K562 (cell line): ENCODE measurements around the gene NDUFB10. TPM values are rescaled to one million over a fixed set of nuclear protein-coding genes. Genes with fewer than 3 reads are reported as not detected.

Experiments used
- BRF2 ChIP-seq: IDR thresholded peaks from 3 replicates; pipeline ENCODE4 v1.6.1; 2011; ENCODE audit warnings: borderline replicate concordance, mild to moderate bottlenecking; ENCODE audit not compliant: insufficient read length, insufficient read depth
- CBFA2T3 ChIP-seq: fragments of 450-650 bp; IDR thresholded peaks from 2 replicates; pipeline ENCODE4 v1.6.1; 2017
- EGR1 ChIP-seq: fragments of 450-650 bp; conservative IDR thresholded peaks from 2 replicates; pipeline ENCODE4 v1.6.1; 2017; ENCODE audit warnings: mild to moderate bottlenecking
- GTF2F1 ChIP-seq: IDR thresholded peaks from 2 replicates; pipeline ENCODE4 v1.6.1; 2011; ENCODE audit warnings: low read depth, low read length, improper control_type of control experiment
- HMGN3 ChIP-seq: IDR thresholded peaks from 2 replicates; pipeline ENCODE4 v1.6.1; 2011; ENCODE audit warnings: borderline replicate concordance, low read depth, mild to moderate bottlenecking, mixed read lengths, low read length; ENCODE audit not compliant: insufficient read length; ENCODE audit errors: extremely low read depth
- HNRNPUL1 ChIP-seq: fragments of 200-400 bp; formaldehyde crosslinking; IDR thresholded peaks from 2 replicates; pipeline ENCODE4 v1.6.1; 2017; ENCODE audit warnings: low read length
- KAT2B ChIP-seq: IDR thresholded peaks from one replicate; pipeline ENCODE4 v1.6.1; 2012; ENCODE audit warnings: low read depth, mild to moderate bottlenecking, control low read depth, inconsistent platforms, low read length, moderate library complexity
- KLF16 ChIP-seq: IDR thresholded peaks from 2 replicates; pipeline ENCODE4 v1.6.1; 2016; ENCODE audit warnings: antibody characterized with exemption
- MXI1 ChIP-seq: IDR thresholded peaks from 2 replicates; pipeline ENCODE4 v1.6.1; 2011; ENCODE audit warnings: low read depth, mild to moderate bottlenecking, improper control_type of control experiment, low read length
- NEUROD1 ChIP-seq: fragments of 150-350 bp; IDR thresholded peaks from 2 replicates; pipeline ENCODE4 v1.6.1; 2014; ENCODE audit warnings: borderline replicate concordance, low read length, low read depth; ENCODE audit not compliant: partially characterized antibody
- SMAD4 ChIP-seq: fragments of 250-450 bp; sonication (Bioruptor Pico); conservative IDR thresholded peaks from 2 replicates; pipeline ENCODE4 v1.8.0; 2021; ENCODE audit warnings: inconsistent platforms, mild to moderate bottlenecking, moderate library complexity
- TAL1 ChIP-seq: fragments of 450-650 bp; IDR thresholded peaks from 2 replicates; pipeline ENCODE4 v1.6.1; 2016; ENCODE audit warnings: mild to moderate bottlenecking
- TBP ChIP-seq: optimal IDR thresholded peaks from 2 replicates; pipeline ENCODE3; 2011; ENCODE audit warnings: low read depth, low read length, improper control_type of control experiment
- TCF7 ChIP-seq: sonication (generic); IDR thresholded peaks from 2 replicates; pipeline ENCODE4 v1.6.1; 2016; ENCODE audit warnings: antibody characterized with exemption, borderline replicate concordance
- TEAD1 ChIP-seq, 2 experiments: fragments of 450-650 bp in 1 of 2; sonication (generic) in 1 of 2; formaldehyde crosslinking; IDR thresholded peaks; 2 replicates each; pipeline versions ENCODE4 v1.4.0 to v1.8.0; 2020 to 2022; ENCODE audit warnings: mild to moderate bottlenecking in 2 of 2, missing genetic modification reagents in 1 of 2
- VEZF1 ChIP-seq: fragments of 200-800 bp; sonication (Bioruptor generic); IDR thresholded peaks from 2 replicates; pipeline ENCODE4 v1.6.1; 2017; ENCODE audit warnings: missing genetic modification characterization, missing compliant biosample characterization
- ZFP91 ChIP-seq: sonication (generic); formaldehyde crosslinking; IDR thresholded peaks from 2 replicates; pipeline ENCODE4 v1.8.0; 2022; ENCODE audit warnings: mild to moderate bottlenecking, missing genetic modification reagents
- ZNF384 ChIP-seq: IDR thresholded peaks from 2 replicates; pipeline ENCODE4 v1.6.1; 2012; ENCODE audit warnings: low read depth, low read length, improper control_type of control experiment
- ZNF518B ChIP-seq: fragments of 250-450 bp; sonication (Bioruptor Pico); IDR thresholded peaks from 2 replicates; pipeline ENCODE4 v1.5.0; 2021; ENCODE audit warnings: mild to moderate bottlenecking, moderate library complexity
- polyA plus RNA-seq, 8 experiments: library from polyadenylated mRNA; depleted of rRNA in 4 of 8; stranded (reverse) in 5 of 8; unstranded in 3 of 8; fragments of >200 nt; fragmentation: Nextera tagmentation in 2 of 8; fragmentation: Illumina TruSeq in 1 of 8; extraction: Ambion mirVana in 2 of 8; extraction: Trizol in 1 of 8; gene quantifications; 2 replicates each; pipeline versions ENCODE4 v1.2.1 to v1.2.3, GENCODE V29; 2011 to 2014; ENCODE audit warnings: inconsistent platforms in 1 of 8, missing spikeins in 1 of 8
- total RNA-seq, 7 experiments: library from RNA; depleted of rRNA in 6 of 7; stranded (reverse); fragments of >200 nt in 6 of 7; fragmentation: Illumina TruSeq in 2 of 7; extraction: Trizol in 2 of 7; gene quantifications; 2 replicates each; pipeline versions ENCODE4 v1.2.1 to v1.2.3, GENCODE V29; 2011 to 2021; ENCODE audit warnings: low replicate concordance in 1 of 7

Gene NDUFB10
- total and polyA plus RNA-seq, 9 of the 15 experiments (the other 6 are each of a cell fraction or from before 2014, with no cell fraction given): 69.3 to 527 (median 161) TPM

GRCh38 chr16:2003827-2004641 is 44.7 kb downstream of the NDUFB10 start (continued):
- TF ChIP-seq TEAD1 (CRISPR knock-in tag; IDR thresholded peaks at IDR 0.05) (0 out of 4 replicates have a peak, but pooled peaks of 1 of the 2 experiments have one; percentile 12), NEUROD1 (peak; percentile 69), CBFA2T3 (peak; percentile 31; the same call in 1 of the 2 replicates), HNRNPUL1 (no peak), GTF2F1 (0 out of 2 replicates have a peak, but pooled peaks have one; percentile 9), ZNF384 (0 out of 2 replicates have a peak, but pooled peaks have one; percentile 35), KLF16 (0 out of 2 replicates have a peak, but pooled peaks have one; percentile 42), BRF2 (no peak), EGR1 (peak; percentile 60), TAL1 (no peak), VEZF1 (CRISPR knock-in tag) (peak; percentile 47; the same call in 1 of the 2 replicates), ZNF518B (no peak), TBP (peak; percentile 40), KAT2B (peak; percentile 98), SMAD4 (CRISPR knock-in tag) (peak; percentile 66; the same call in 1 of the 2 replicates), TCF7 (peak; percentile 59; the same call in 1 of the 2 replicates), MXI1 (peak; percentile 87), HMGN3 (peak; percentile 91), ZFP91 (CRISPR knock-in tag) (0 out of 2 replicates have a peak, but pooled peaks have one; percentile 31)
